Measurements from ENCODE around the gene RTF2.
"Not testable (repeated sequence)": the region's sequence is repeated elsewhere in the genome, so short reads cannot be mapped to it uniquely, and the experiment has no call there.

RTF2 gene

DNA sequence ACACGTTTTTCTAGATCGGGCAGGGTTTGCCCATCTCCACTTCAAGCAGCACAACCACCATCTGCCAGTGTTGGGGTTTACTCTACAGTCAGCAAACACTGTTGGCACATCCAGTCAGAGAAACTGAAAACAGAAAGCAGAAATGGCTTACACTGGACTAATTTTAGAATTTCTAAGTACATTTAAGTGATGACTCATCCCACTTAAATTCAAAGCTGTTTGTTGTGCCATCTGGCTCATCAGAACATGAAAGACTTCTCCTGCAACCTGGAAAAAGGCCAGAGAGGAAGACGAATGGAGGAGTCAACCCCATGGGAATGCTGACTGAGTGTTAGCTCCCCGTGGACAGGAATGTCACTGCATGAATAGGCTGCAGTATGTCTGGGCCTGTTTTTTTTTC lies 86.4 kb downstream of the RTF2 start:
- FAIRE-seq = no peak

DNA sequence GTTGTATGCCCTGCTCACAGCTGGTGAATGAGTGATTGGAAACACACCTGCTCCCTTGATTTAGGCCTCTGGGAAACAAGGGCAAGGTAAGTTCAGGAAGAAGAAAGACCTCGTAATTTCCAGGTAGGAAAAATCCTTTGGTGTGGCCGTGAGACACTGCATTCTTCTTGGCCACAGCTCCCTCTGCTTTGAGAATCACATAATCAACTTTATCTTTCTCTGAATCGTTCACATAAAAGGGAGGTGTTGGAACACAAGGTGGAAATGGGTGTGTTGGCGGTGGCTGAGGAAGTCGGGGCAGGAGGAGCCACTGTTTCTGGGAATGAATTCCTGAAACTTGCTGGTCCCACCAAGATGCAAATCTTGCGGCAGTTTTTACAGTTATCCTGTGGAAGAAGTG lies 90.5 kb downstream of the RTF2 start:
- FAIRE-seq = no peak

DNA sequence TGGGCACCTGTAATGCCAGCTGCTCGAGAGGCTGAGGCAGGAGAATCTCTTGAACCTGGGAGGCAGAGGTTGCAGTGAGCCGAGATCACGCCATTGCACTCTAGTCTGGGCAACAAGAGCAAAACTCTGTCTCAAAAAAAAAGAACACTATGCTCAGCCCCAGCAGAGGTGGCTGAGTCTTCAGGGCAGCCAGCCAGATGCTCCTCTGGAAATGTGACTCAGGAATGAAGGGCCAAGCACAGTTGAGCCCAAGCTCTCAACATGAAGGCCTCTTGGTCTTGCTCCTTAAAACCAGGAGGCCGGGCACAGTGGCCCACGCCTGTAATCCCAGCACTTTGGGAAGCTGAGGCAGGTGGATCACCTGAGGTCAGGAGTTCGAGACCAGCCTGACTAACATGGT lies 96.1 kb downstream of the RTF2 start:
- FAIRE-seq = not testable (repeated sequence)

DNA sequence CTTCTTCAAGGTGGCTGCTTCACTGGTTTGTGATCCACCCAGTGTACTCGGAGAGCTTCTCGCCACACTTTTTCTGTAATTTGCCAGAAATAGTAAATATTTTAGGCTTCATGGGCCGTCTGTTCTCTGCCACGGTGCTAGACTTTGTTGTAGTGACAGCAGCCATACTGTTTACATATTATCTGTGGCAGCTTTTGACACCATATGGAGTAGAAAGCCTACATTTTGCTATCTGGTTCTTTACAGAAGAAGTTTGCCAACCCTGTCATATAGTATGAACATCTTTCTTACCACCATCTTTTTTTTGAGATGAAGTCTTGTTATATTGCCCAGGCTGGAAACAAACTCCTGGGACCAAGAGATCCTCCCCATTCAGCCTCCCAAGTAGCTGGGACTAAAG lies 97.1 kb downstream of the RTF2 start:
- no peak for FAIRE-seq

DNA sequence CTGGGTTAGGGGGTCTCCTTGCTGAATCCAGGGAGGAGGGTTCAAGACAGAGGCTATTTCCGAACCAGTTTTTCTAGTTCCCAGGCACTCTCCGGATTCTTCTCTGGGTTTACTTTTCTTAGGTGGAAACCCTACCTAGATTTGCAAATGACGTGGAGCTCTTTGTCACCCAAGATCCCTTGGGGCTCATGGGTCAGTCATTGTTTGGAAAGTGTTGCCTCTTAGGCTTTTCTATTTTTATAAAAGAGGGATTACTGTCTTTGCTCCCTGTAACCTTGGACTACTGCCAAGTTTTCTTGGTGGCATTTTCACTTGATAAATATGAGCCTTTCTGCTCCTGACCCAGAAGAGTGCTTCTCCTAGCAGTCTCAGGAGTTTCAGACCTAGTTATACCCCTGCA lies 98.2 kb downstream of the RTF2 start:
- FAIRE-seq = no peak
